ENCODE measurements around the gene ZNF831.

ZNF831 gene

DNA sequence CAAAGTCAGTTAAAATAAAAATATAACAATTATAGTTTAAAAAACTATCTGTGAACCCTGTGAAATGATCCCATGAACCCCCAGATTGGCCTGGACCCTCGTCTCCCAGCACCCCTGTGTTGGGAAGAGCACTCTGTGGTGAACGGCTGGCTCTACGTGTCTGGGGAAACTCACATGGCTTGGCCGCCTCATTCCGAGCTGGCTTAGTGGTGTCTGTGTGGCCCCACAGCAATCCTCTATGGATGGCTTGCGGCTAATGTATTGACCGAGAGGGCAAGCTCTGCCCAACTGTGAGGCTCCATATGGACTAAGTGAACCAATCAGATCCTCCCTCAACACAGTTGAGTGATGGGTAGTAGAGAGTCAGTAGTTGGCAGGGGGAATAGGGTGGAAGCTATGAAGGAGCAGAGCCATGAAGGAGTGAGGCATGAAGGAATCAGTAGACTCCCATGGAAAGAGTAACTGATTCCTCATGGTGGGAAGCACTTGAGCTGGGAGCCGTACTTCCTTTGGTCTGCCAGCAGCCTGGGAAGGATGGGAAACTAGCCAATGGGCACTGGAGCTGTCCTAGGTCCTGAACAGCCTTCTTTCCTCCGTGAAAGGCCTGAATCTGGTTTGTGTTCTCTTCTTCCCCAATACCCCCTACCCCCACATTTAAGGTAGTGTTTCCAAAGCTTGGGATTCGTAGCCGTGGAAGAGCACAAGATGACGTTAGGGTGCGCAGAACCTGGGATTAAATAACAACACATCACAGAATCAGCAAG lies 21.6 kb upstream of the ZNF831 start:
- DNase-seq (ENCODE audit: low read depth), result no peak

DNA sequence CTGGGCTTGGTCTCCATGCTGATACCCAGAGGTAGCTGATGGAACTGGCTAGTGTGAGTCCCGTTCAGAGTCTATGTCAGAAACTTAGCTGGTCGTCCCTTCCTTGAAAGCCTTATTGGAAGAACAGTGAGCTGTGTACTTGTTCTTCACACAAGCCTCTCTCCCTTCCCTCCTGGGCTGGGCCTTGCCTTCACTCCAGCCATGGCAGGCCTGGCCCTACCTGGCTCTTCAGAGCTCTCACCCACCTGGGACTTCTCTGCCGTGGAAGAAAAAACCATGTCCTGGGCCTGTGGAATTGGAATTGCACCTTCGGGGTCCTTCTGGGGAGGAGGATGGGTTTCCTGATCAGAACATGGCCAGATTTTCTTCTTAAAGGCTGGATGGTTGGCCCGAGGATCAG lies 20.3 kb upstream of the ZNF831 start:
- no peak for DNase-seq (ENCODE audit: low read depth)

DNA sequence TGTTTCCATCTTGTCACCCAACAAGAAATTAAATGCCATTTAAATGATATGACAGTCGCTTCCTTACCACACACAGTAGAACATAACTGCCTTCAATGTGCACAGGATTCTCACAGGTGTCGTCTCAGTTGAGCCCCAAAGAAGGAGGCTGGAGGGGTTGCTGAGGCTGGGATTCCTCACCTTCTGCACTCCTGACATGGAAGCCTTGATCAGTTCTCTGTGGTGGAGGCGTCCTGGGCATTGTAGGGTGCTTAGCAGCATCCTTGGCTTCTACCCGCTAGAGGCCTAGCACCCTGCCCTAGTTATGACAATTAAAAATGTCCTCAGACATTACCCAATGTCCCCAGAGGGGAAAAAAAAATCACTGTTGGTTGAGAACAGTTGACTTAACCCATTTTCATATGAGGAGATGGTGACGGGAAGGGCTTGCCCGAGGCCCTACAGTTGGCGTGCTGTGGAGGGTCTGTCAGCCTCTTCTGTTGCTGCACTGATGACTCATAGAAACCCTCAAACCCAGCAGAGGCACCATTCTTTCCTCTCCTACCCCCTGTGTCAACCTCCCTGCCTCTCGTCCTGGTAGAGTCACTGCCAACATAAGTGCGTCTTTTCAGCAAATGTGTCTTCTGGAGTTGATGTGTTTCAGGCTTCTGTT lies 19.3 kb upstream of the ZNF831 start:
- DNase-seq (ENCODE audit: low read depth), result peak; percentile 49

DNA sequence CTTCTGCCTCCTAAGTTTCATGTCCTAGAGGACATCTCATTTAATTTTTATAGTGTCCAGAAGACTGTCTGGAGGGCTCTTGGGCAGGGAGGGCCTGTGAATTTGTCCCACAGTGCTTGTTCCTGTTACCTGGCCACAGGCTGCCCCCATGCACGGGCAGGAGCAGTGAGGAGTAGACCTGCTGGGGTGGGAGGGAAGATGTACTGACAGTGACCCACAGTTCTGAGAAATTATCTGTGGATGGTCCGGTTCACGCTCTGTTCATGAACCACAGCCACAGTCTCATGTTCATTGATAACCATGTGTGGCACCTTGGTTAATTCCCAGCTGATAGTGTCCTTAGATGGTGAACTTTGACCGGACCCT lies 18.8 kb upstream of the ZNF831 start:
- DNase-seq (ENCODE audit: low read depth), result no peak

DNA sequence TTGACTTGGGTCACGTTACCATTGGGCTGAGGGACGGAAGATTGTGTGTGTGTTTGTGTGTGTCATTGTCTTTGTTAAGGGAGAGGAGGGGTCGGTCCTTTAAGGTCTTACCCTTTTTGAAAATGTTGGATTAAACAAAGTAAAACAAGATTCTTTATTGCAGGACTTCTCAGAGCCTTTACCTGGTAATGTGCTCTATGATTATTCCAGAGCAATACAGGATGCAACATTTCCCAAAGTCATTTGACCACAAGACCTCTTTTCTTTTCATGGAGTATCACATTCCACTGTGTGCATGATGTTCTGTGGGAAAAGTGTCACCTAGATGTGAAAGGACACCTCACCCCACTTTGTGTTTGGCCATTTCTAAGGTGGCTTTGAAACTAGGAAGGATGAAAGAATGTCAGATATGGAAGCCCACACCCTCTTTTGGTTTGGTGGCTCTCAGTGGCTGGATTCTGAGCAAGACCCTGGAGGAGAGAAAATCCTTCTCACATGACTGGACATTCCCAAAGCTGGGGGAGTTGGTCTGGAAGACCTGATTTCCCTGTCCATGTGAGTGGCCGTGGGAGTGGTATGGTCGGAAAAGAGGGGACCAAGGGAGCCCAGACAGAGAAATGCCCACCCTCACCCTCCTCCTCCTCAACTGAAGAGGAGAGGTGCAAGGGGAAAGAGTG lies 18.2 kb upstream of the ZNF831 start:
- DNase-seq (ENCODE audit: low read depth), result no peak

- DNase-seq (ENCODE audit: low read depth), result peak; percentile 59
Observed at GRCh38 chr20:59145924-59146779, 17.5 kb upstream of the ZNF831 start.

DNA sequence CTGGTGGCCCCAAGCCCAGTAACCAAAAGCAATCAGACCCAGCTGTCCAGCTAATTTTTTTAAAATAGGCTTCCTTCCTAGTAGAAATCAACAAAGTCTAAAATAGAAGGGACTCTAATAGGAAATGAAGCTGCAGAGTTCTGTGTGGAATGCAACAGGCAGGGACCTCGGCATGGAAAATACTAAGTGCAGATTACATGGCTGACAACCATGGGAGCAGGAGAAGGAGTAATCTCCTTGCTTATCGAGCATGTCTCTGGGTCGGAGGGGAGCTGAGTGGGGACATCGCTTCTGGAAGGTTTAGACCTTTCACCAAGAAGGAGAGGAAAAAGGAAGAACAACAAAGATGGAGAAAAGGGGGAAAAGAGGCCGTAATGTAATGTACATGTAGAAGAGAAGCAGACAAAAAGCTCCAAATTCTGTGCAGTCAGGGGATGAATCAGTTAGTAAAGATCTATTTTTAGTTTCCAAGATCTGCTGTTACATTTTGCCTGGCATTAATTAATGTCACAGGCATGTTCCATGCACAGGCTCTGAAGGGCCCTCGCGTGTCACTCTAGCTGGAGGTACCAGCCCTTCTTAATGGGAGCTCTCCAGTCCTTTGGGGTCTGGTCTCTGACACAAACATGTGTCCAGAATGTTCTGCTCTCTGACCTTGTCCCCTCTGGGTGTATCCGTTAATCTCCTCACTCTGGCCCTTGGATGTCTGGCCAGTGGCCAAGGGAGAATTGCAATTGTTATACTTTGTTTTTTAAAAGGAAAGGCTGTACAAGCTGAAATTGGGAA lies 16.6 kb upstream of the ZNF831 start:
- no peak for DNase-seq (ENCODE audit: low read depth)

DNA sequence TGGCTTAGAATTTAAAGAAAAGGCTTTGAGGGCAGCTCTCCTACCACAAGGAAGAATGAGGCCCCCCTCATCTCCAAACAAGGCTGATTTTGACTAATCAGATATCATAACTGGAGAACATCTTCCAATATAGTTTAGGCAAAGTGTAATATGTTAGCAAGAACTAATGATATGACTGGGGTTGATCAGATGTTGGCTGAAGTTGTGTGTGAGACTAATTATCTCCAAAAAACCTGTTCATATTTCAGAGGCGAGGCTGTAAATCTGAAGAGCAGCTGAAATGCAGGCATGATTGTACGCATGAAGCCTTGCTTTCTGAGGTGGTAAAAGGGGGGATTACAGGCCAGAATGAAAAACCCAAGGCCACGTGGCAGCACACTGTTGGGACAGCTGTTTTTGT lies 16.0 kb upstream of the ZNF831 start:
- no peak for DNase-seq (ENCODE audit: low read depth)

- no peak for DNase-seq (ENCODE audit: low read depth)
Observed at GRCh38 chr20:59148701-59149493, 14.7 kb upstream of the ZNF831 start.

GRCh38 chr20:59149678-59150504 lies 13.7 kb upstream of the ZNF831 start:
- DNase-seq (ENCODE audit: low read depth), result peak; percentile 35

DNA sequence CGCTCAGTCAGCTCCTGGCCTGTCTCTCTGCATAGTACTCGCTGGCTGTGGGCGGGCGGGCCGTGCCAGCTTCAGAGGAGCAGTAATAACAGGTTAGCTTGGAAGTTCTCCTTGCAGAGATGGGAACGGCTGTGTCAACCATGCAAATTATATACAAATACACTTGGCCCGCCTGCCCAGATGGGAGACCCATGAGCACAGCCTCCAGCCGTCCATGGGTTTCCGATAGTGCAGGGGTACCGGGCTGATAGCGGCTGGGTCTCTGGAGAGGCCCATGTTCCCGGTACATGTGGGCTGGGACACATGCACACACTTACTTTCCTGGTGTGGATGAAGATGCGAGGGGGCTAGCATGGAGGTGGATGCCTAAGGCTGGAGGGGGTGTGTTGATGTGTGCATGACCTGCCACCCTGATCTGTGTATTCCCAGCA lies 12.8 kb upstream of the ZNF831 start:
- DNase-seq (ENCODE audit: low read depth), result no peak

DNA sequence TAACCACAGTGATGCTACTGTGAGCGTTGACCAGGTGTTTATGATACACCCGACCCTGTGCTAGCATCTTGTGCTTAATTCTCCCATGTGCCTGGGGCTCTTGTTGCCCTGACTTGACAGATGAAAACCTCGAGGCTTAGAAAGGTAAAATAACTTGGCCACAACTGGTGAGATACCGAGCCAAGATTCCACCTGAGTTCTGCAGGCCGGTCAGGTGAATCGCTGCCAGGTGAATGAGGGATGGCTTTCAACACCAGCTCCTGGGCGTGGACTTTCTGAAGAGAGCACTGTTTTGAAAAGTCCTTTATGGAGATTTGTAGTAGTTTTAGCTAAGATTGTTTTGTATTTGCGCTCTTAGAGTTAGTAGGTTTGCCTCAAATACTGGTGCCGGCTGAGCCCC lies 12.2 kb upstream of the ZNF831 start:
- DNase-seq (ENCODE audit: low read depth), result no peak

GRCh38 chr20:59151820-59152219 lies 11.8 kb upstream of the ZNF831 start:
- DNase-seq (ENCODE audit: low read depth), result no peak

GRCh38 chr20:59152559-59153354 lies 10.9 kb upstream of the ZNF831 start:
- DNase-seq (ENCODE audit: low read depth), result no peak

- no peak for DNase-seq (ENCODE audit: low read depth)
Observed at GRCh38 chr20:59153355-59153681, 10.3 kb upstream of the ZNF831 start.

- DNase-seq (ENCODE audit: low read depth), result no peak
Observed at GRCh38 chr20:59153832-59154231, 9.8 kb upstream of the ZNF831 start.

- no peak for DNase-seq (ENCODE audit: low read depth)
Observed at GRCh38 chr20:59154317-59155013, 9.2 kb upstream of the ZNF831 start.

DNA sequence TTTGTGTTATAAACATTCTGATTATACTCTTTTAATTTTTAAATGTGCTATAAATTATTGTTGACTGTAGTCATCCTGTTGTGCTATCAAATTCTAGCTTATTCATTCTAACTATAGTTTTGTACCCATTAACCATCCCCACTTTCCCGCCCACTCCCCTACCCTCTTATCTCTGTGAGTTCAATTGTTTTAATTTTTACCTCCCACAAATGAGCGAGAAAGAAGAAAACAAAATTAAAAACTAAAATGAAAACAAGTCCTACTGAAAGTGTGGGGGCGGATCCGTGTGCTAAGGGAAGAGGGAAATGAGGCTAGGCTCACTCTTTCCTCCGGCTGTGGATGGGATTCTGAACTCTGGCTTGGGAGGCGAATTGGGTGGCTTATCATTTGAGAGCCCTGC lies 6.6 kb upstream of the ZNF831 start:
- no peak for DNase-seq (ENCODE audit: low read depth)
